Colonic mucosa (tissue), 4 donors: ENCODE data around the gene RPTOR. TPM values are rescaled to one million over a fixed set of nuclear protein-coding genes. Genes with fewer than 3 reads are reported as not detected.

Experiments used
- DNase-seq: peaks from one replicate; pipeline ENCODE4 v3.0.0-alpha.2; 2020
- H3K27ac ChIP-seq: fragments of 200-600 bp; one replicate; pipeline ENCODE4 v1.8.0; 2021
- H3K27me3 ChIP-seq: fragments of 200-600 bp; one replicate; pipeline ENCODE4 v1.8.0; 2021
- H3K36me3 ChIP-seq: fragments of 200-600 bp; one replicate; pipeline ENCODE4 v1.8.0; 2021
- H3K4me1 ChIP-seq: fragments of 200-600 bp; one replicate; pipeline ENCODE4 v1.8.0; 2021; ENCODE audit warnings: mild to moderate bottlenecking
- H3K4me3 ChIP-seq: fragments of 200-600 bp; one replicate; pipeline ENCODE4 v1.8.0; 2021
- H3K9ac ChIP-seq, 2 donors: one replicate each; pipeline ENCODE4 v1.7.0; 2013; ENCODE audit warnings: control low read depth in 2 of 2, low read depth in 2 of 2, low read length in 2 of 2
- H3K9me3 ChIP-seq: fragments of 200-600 bp; one replicate; pipeline ENCODE4 v1.8.0; 2021
- intact Hi-C: fragments of 100-400 bp; cut with DNase I; formaldehyde crosslinking; loops from one replicate; pipeline ENCODE4 v1.14.1; 2022
- total RNA-seq, 2 donors: library from RNA; stranded (reverse); fragmentation: NEBNext Ultra II Directional in 1 of 2; extraction: Animal tissue kit (Norgen Biotek cat#: 25700) in 1 of 2; gene quantifications; one replicate each; pipeline ENCODE4 v1.2.1, GENCODE V29; 2021
- TF ChIP-seq, protein P1 (sequence below): fragments of 200-600 bp; IDR thresholded peaks from one replicate; pipeline ENCODE4 v1.8.0; 2022; ENCODE audit warnings: antibody characterized with exemption, mild to moderate bottlenecking
- donor health status: healthy.
- donor health status: DM: no; HTN: no; CAD: no.
- donor health status: DM: no; HTN: no; CAD: no.

RPTOR gene
- total RNA-seq, 2 donors from 2014 or later, result 21.2 to 39.6 TPM

DNA sequence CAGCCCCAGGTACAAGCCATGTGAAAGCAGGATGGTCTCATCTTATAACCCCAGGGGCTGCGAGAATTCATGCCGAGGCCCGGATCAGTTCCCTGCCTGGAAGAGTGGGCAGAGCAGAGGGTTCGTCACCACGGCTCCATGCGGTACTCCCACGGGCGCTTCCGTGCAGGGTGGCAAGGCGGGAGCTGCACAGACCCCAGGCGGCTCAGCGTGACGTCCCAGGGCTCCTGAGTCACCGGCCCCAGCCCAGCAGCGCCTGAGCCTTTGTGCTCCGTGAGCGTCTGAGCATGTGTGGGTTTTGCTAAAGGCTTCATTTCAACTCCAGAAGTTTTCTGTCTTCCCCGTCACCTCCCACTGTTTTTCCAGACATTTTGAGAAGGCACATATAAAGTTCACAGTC is 375.8 kb downstream of the RPTOR start:
- TF ChIP-seq, protein P1, sequence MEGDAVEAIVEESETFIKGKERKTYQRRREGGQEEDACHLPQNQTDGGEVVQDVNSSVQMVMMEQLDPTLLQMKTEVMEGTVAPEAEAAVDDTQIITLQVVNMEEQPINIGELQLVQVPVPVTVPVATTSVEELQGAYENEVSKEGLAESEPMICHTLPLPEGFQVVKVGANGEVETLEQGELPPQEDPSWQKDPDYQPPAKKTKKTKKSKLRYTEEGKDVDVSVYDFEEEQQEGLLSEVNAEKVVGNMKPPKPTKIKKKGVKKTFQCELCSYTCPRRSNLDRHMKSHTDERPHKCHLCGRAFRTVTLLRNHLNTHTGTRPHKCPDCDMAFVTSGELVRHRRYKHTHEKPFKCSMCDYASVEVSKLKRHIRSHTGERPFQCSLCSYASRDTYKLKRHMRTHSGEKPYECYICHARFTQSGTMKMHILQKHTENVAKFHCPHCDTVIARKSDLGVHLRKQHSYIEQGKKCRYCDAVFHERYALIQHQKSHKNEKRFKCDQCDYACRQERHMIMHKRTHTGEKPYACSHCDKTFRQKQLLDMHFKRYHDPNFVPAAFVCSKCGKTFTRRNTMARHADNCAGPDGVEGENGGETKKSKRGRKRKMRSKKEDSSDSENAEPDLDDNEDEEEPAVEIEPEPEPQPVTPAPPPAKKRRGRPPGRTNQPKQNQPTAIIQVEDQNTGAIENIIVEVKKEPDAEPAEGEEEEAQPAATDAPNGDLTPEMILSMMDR, result no peak
- no peak for DNase-seq

DNA sequence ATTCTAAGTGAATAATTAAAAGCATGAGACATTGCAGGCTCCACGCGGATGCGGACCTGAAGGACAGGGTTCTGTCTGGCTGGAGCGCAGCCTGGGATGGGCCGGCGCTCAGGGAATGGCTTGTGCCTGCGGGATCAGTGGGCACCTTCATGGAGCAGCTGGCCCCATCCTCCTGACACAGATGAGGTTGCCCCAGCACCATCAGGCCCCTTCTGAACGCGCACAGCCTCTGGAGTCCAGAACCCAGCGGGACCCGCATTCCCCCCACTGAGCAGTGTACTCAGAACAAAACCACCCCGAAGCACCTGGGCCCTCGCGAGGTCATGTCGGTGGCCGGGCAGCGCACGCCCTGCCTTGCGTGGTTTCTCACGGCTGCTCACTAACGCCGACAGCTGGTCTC is 376.5 kb downstream of the RPTOR start:
- H3K4me1 ChIP-seq, result no peaks in the 10 kb centered on the region
- DNase-seq, result no peak
- no peaks in the 10 kb centered on the region for H3K36me3 ChIP-seq
- no peak overlapping the region for H3K9ac ChIP-seq
- no peaks in the 10 kb centered on the region for H3K27me3 ChIP-seq
- H3K9me3 ChIP-seq, result no peaks in the 10 kb centered on the region
- no peak overlapping the region for H3K4me3 ChIP-seq
- intact Hi-C loops, result no loop called here
- H3K27ac ChIP-seq, result no peak overlapping the region
- TF ChIP-seq, protein P1, result no peak

More for the DNA sequence above, 375.8 kb downstream of the RPTOR start:
- H3K9me3 ChIP-seq, result no peaks in the 10 kb centered on the region
- H3K9ac ChIP-seq, result no peak overlapping the region
- H3K27me3 ChIP-seq, result no peaks in the 10 kb centered on the region
- H3K27ac ChIP-seq, result no peak overlapping the region
- intact Hi-C loops, result no loop called here
- H3K4me3 ChIP-seq, result no peak overlapping the region
- no peaks in the 10 kb centered on the region for H3K36me3 ChIP-seq
- H3K4me1 ChIP-seq, result no peaks in the 10 kb centered on the region

DNA sequence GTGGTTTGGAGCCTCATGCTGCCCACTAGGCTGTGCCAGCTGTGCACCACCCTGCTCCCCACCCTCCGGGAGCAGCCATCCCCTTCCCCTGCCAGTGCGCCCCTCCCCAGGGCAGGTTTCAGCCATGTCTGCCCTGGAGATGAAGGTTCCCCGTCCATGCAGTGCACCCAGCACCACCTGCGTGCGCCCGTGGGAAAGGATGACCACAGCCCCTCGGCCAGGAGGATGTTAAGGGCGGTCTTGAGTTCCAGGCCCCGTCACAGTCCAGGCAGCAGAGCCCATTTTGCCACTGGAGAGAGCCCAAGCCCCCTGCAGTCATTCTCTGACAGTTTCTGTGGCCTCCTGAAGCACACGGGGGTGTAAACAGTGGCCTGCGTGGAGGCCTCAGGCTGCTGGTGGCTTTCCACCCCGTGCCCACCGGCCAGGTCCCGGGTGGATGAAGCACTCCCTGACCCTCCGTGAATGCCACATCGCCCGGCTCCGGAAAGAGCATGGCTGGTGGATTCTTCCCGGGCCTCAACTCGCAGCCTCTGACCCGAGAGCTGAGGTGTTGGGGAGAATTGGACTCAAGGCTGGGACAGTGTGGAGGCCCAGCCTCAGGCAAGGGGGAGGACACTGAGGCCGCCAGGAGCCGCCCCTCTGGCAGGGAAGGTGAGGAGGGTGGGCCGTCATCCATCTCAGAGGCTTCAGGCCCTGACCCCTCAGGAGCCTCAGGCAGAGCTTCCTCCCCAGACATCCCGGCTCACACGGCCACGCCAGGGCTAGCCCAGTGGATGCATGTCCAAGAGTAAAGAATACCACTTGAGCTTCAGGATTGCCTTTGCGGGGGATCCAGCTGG is 377.3 kb downstream of the RPTOR start:
- H3K4me3 ChIP-seq, result no peak overlapping the region
- DNase-seq, result no peak
- intact Hi-C loops, result no loop called here
- no peaks in the 10 kb centered on the region for H3K9me3 ChIP-seq
- H3K9ac ChIP-seq, result no peak overlapping the region
- H3K4me1 ChIP-seq, result no peaks in the 10 kb centered on the region
- TF ChIP-seq, protein P1, result no peak
- H3K27me3 ChIP-seq, result no peaks in the 10 kb centered on the region
- H3K27ac ChIP-seq, result no peak overlapping the region
- no peaks in the 10 kb centered on the region for H3K36me3 ChIP-seq

DNA sequence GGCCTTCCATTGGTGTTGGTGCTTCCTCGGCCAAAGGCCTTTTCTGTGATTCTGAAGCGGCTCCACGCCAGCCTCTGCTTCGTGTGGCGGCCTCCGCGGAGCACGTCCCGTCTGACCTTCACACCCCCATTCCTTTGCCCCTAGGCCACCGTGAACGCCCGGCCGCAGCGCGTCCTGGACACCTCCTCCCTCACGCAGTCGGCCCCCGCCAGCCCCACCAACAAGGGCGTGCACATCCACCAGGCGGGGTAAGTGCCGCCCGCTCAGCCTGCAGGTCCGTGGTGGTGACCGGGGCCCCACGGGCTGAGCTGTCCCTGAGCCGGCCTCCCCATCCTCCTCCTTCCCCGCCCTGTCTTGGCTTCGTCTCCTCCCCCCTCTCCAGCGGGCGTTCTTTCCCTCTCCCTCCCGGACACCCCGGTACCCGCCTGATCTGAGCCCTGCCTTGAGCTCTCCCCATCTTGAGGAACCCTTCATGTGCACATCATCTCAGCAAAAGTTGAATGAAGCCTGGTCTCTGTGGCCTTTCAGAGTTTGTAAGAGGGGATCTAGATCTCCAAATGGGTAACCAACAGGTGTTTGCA is 378.0 kb downstream of the RPTOR start:
- Histone ChIP-seq H3K36me3 (no peaks in the 10 kb centered on the region), H3K4me1 (no peaks in the 10 kb centered on the region), H3K27ac (no peak overlapping the region), H3K9me3 (no peaks in the 10 kb centered on the region), H3K27me3 (no peaks in the 10 kb centered on the region), H3K4me3 (no peak overlapping the region), H3K9ac (no peak overlapping the region)
- intact Hi-C loops, result no loop called here
- TF ChIP-seq, protein P1, result no peak
- no peak for DNase-seq

DNA sequence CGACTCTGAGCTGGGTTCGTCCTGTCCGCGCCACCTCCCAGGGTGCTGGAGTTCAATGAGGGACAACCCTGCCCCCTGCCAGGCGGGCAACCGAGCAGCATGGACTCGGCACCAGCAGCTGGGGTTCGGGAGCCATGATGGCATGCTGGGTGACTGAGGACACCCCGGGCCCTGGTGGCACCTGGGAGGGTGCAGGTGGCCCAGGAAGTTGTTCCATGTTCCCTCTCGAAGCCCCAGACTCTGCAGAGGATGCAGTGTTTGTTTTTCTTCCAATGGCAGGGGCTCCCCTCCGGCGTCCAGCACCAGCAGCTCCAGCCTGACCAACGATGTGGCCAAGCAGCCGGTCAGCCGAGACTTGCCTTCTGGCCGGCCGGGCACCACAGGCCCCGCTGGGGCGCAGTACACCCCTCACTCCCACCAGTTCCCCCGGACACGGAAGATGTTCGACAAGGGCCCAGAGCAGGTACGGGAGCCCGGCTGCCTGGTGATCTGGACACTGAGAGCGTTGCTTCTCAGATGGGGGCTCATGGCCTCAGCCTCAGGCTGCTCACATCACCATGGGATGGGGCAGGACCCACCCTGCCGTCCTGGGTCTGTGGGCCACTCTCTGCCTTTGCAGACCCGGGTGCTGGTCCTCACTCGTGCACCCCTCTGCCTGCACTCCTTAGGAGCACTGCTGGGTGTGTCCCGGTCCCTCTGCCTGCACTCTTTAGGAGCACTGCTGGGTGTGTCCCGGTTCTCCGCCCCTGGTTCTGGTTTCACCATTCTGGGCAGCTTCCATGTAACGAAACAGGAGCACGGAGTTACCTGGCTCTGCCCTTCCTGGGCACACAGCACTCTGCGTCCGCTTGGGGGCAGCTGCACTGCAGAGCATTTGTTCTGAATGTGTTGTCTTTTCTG is 378.8 kb downstream of the RPTOR start:
- Histone ChIP-seq H3K9ac (no peak overlapping the region), H3K36me3 (no peaks in the 10 kb centered on the region), H3K27me3 (no peaks in the 10 kb centered on the region), H3K27ac (no peak overlapping the region), H3K4me1 (no peaks in the 10 kb centered on the region), H3K4me3 (no peak overlapping the region), H3K9me3 (no peaks in the 10 kb centered on the region)
- intact Hi-C loops, result no loop called here
- no peak for DNase-seq
- TF ChIP-seq, protein P1, result no peak
